ENCODE data around the gene ACSBG1. TPM values are rescaled to one million over a fixed set of nuclear protein-coding genes. Genes with fewer than 3 reads are reported as not detected.

The ACSBG1 gene
- total and polyA plus RNA-seq, 2 of the 8 experiments (the other 6 are each of a cell fraction or from before 2014, with no cell fraction given): 5.4 to 7.1 TPM

DNA sequence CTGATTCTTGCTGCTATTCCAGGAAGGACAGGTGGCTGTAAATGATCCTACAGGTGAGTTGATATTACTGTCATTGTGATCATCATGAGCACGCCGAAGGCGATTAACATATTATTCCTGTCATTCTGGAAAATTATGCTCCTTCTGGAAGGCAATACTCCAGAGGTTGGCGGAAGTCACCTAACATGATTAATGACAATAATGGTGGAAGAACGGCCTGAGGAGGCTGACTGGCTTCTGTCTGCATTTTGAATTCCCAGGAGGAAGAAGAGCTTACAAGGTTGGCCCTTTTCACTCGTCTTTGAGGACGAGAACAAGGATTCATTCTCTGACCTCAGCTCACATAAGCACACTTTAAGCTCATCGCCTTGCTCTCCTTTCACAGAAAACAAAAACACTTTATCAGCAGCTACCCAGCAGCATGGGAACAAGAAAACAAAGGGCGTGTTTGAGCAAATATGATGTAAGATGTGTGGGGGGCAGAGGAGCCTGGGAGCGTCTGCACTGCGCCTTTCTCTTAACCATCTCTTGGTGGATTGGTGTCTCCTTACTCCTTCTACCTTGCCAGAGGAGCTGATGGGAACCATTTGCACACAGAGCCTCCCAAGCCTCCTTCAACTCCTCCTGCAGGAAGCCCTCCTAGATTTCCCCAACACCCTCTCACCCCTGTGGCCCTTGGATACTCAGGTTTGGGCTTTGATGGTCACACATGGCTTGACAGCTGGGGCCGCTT is 23.0 kb downstream of the ACSBG1 start (continued):
- TF ChIP-seq SAP30 (IDR thresholded peaks at IDR 0.05; ENCODE audit: insufficient read depth, insufficient replicate concordance, low read length) (no peak), FOSL1 (IDR thresholded peaks at IDR 0.05; ENCODE audit: insufficient read depth, low read depth, low read length) (no peak), SIX5 (IDR thresholded peaks at IDR 0.05; ENCODE audit: low read depth, low read length) (no peak), BCL11A (IDR thresholded peaks at IDR 0.05; ENCODE audit: low read depth in 2 of 2, low read length in 2 of 2) (no peak), TAF7 (optimal IDR thresholded peaks at IDR 0.05; ENCODE audit: borderline replicate concordance, low read depth, low read length) (no peak), CBX5 (IDR thresholded peaks at IDR 0.05; ENCODE audit: low read depth, low read length) (no peak), JUND (IDR thresholded peaks at IDR 0.05; ENCODE audit: low read length) (no peak), KDM1A (IDR thresholded peaks at IDR 0.05; ENCODE audit: borderline replicate concordance, low read length) (no peak), TBP (IDR thresholded peaks at IDR 0.05; ENCODE audit: low read depth, low read length) (no peak)

Measured in H1 (cell line).